Fibroblast of the aortic adventitia (primary cell): Measurements from ENCODE around the gene SLCO4A1. TPM values are rescaled to one million over a fixed set of nuclear protein-coding genes. Genes with fewer than 3 reads are reported as not detected.

Experiments
- DNase-seq: peaks from one replicate; pipeline ENCODE4 v3.0.0-alpha.2; 2010; ENCODE audit warnings: low read depth
- H3K4me3 ChIP-seq: 2 replicates; pipeline ENCODE4 v1.5.1; 2011; ENCODE audit warnings: low read depth, mild to moderate bottlenecking, control low read depth, low read length, moderate library complexity
- total RNA-seq: library from RNA; depleted of rRNA; stranded (reverse); fragments of >200 nt; gene quantifications from 2 replicates; pipeline ENCODE4 v1.2.3, GENCODE V29; 2012; ENCODE audit warnings: low replicate concordance
- TF ChIP-seq, protein P1 (sequence below): IDR thresholded peaks from 2 replicates; pipeline ENCODE4 v1.5.1; 2011; ENCODE audit warnings: mild to moderate bottlenecking, low read length, control low read depth, inconsistent platforms; ENCODE audit not compliant: insufficient read depth

The SLCO4A1 gene
- total RNA-seq, 1 donor = 0.72 TPM

DNA sequence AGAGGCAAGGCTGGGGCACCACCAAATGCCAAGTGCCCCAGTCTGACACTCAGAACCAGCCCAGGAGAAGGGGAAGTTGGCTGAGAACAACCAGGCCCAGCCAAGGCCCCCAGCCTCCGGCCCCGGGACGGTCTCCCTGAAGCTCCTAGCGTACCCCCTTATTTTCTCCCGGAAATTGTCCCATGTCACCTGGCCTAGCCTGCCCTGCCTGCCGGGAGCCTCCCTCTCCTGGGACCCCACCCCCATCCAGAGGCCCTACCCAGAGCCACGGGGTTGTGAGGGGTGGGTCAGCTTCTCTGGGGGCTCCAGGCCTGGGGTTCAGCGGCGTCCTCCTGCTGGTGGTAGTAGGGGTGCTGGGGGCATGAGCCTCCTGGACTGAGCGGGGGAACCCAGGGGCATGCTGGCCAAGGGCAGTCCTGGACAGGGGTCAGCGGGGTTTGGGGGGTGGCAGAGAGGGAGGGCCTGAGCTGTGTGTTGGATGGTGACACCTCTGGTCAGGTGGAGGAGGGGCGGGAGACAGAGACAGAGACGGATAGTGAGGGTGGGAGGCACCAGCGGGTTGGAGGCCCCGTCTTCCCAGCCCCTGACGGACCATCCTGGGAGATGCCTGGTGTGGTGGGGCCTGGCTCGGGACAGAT lies 7.9 kb upstream of the SLCO4A1 start:
- no peak for DNase-seq
- TF ChIP-seq, protein P1, sequence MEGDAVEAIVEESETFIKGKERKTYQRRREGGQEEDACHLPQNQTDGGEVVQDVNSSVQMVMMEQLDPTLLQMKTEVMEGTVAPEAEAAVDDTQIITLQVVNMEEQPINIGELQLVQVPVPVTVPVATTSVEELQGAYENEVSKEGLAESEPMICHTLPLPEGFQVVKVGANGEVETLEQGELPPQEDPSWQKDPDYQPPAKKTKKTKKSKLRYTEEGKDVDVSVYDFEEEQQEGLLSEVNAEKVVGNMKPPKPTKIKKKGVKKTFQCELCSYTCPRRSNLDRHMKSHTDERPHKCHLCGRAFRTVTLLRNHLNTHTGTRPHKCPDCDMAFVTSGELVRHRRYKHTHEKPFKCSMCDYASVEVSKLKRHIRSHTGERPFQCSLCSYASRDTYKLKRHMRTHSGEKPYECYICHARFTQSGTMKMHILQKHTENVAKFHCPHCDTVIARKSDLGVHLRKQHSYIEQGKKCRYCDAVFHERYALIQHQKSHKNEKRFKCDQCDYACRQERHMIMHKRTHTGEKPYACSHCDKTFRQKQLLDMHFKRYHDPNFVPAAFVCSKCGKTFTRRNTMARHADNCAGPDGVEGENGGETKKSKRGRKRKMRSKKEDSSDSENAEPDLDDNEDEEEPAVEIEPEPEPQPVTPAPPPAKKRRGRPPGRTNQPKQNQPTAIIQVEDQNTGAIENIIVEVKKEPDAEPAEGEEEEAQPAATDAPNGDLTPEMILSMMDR = no peak

DNA sequence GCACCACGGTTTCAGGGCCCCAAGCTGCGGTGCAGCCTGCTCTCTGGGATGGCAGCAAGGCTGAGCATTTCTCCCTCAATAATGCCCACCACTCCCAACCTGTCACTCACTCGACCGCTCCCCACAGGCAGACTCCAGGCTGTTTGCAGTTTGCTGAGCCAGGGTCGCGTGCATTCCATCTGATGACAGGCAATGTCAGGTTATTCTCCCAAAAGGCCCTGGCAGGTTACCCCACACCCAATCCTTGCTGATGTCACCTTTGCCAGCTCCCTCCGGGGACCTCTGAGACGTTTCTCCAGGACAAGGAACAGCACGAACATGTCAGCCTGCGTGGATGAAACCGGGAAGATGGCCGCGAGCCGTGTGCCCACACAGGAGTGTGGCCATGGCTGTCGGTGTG lies 7.1 kb upstream of the SLCO4A1 start:
- TF ChIP-seq, protein P1 = no peak
- no peak for DNase-seq
- no peak overlapping the region for H3K4me3 ChIP-seq

More for the DNA sequence above, 7.9 kb upstream of the SLCO4A1 start:
- H3K4me3 ChIP-seq = no peak overlapping the region

DNA sequence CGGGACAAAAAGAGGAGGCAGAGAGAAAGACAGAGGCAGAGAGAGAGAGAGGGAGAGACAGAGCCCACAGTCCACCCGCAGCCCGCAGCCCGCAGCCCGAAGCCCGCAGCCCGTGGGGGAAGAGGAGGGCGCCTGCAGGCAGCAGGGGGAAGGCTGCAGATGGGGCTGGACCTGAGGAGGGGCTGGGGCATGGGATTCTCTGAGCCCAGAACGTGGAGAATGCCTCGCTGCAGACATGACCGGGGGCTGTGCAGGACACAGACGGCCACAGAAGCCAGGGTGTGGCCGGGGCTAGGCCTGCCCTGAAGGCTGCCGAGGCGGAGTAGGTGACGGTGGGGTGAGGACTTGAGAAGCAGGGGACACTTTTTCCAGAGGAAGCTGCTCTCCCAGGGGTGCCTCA lies 6.5 kb upstream of the SLCO4A1 start:
- H3K4me3 ChIP-seq = no peak overlapping the region
- no peak for DNase-seq
- TF ChIP-seq, protein P1 = no peak

DNA sequence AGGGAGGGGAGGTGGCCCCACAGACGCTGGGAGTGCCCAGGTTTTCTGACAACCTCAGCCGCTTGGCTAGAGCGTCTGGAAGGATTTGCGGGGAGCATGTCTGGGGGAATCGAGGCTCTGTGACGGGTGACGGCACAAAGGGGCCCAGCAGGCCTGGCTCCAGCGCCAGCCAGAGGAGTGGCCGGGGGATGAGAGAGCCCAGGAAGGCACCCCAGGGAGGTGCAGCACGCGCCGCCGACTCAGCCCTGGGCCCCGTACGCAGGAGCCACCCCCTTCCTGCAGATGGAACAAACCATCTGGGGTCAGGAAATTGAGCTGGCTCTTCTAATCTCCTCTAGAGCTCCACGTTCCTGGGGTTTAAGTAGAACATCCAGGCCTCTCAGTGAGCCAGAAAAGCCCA lies 5.9 kb upstream of the SLCO4A1 start:
- no peak for DNase-seq
- TF ChIP-seq, protein P1 = no peak
- no peak overlapping the region for H3K4me3 ChIP-seq

DNA sequence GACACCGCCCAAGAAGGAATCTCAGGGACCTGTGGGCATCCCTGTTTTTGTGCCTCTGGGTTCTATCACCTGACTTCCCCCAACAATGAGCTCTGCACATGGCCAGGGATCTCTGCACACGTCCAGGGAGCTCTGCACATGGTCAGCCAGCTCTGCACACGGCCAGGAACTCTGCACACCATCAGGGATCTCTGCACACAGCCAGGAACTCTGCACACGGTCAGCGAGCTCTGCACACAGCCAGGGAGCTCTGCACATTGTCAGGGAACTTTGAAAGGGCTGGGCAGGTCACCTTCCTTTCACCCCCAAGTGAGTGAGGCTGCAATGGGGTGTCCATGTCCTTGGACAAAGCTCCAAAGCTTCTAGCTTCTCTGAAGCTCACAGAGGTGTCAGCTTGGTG lies 5.2 kb upstream of the SLCO4A1 start:
- no peak for DNase-seq
- TF ChIP-seq, protein P1 = no peak
- H3K4me3 ChIP-seq = no peak overlapping the region

DNA sequence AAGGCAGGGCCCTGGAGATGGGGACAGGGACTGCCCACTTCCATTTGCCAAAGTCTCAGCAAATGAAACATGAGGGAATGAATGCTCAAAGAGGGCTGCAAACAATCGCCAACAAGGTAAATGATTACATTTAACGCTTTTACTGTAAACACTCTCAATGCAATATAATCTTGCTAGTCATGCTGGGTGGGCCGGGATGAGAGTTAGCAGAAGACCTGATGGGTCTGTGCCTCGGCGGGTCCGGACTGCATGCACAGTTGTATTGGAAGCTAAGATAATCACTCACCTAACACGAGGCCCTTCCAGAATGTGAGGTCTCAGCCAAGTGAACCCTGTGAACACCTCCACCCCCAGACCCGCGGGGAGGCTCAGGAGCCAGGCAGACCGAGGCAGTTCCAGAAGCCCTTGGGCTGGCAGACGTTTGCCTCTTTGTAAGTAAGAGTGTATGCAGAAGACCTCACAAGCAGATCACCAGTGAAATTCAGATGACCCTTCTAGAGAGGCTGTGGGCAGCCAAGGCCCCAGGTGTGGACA lies 4.7 kb upstream of the SLCO4A1 start:
- TF ChIP-seq, protein P1 = no peak
- DNase-seq = no peak
- no peak overlapping the region for H3K4me3 ChIP-seq

DNA sequence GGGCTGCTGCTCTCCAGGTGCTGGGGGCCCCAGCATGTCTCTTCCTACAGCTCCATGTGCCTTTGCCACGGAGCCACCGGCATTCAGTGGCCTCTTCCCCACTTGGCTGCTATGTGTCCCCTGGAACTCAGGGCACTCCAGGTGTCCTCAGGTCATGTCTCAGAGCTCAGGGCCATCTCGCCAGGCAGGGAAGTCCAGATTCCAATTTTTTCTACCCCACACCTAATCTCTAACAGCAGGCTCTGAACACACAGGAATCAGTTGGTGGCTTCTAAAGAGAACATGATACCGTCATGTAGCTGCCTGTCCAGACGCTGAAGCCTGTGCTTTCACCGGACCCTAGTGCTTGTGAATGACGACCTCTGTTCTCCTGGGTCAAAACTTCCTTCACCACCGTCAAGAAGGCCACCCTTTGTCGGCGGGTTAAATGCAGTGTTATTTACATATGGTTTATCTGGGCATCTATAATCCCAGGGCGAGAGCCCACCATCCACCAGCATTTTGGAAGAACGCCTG lies 4.2 kb upstream of the SLCO4A1 start:
- no peak for DNase-seq
- no peak overlapping the region for H3K4me3 ChIP-seq
- TF ChIP-seq, protein P1 = no peak
